Thymus (tissue), 11 donors: ENCODE measurements around the gene TMEM45B. TPM values are rescaled to one million over a fixed set of nuclear protein-coding genes. Genes with fewer than 3 reads are reported as not detected.
A peak's percentile ranks its signal among the peaks of the same experiment; 100 is the strongest.
"Not testable (repeated sequence)": the region's sequence is repeated elsewhere in the genome, so short reads cannot be mapped to it uniquely, and the experiment has no call there.

Experiments used
- DNase-seq, 9 donors: peaks; one replicate each; pipeline ENCODE4 v3.0.0-alpha.2; 2013; ENCODE audit warnings: low spot score in 9 of 9, low read depth in 6 of 9, missing footprints in 1 of 9
- H3K27ac ChIP-seq, 2 donors: one replicate each; pipeline ENCODE4 v1.5.1; 2013; ENCODE audit warnings: control low read depth in 1 of 2, low read depth in 1 of 2, low read length in 1 of 2, mild to moderate bottlenecking in 1 of 2, moderate library complexity in 1 of 2
- H3K27me3 ChIP-seq, 2 donors: one replicate each; pipeline ENCODE4 v1.5.1; 2013; ENCODE audit warnings: low read length in 1 of 2; ENCODE audit not compliant: control insufficient read depth in 2 of 2, insufficient read depth in 1 of 2
- H3K36me3 ChIP-seq, 2 donors: one replicate each; pipeline ENCODE4 v1.5.1; 2013; ENCODE audit warnings: low read length in 1 of 2, mild to moderate bottlenecking in 1 of 2, moderate library complexity in 1 of 2; ENCODE audit not compliant: control insufficient read depth in 2 of 2, insufficient read depth in 2 of 2
- H3K4me1 ChIP-seq, 2 donors: one replicate each; pipeline ENCODE4 v1.5.1; 2013; ENCODE audit warnings: low read length in 2 of 2; ENCODE audit not compliant: control insufficient read depth in 2 of 2, insufficient read depth in 2 of 2
- H3K4me3 ChIP-seq, 2 donors: one replicate each; pipeline ENCODE4 v1.5.1; 2013; ENCODE audit warnings: low read length in 2 of 2, control low read depth in 1 of 2, mild to moderate bottlenecking in 1 of 2
- H3K9me3 ChIP-seq, 2 donors: one replicate each; pipeline ENCODE4 v1.5.1; 2013; ENCODE audit warnings: low read length in 1 of 2, mild to moderate bottlenecking in 1 of 2; ENCODE audit not compliant: control insufficient read depth in 2 of 2, insufficient read depth in 1 of 2
- WGBS: extraction: QIAGEN DNeasy Blood & Tissue Kit; methylation state at CpG from one replicate; pipeline ENCODE4 v1.1.7; 2013; 5-methylcytosine and 5-hydroxymethylcytosine counted together
- polyA plus RNA-seq: library from polyadenylated mRNA; stranded (reverse); fragments of 200-250 nt; gene quantifications from one replicate; pipeline ENCODE4 v1.2.3, GENCODE V29; 2013
- total RNA-seq: library from RNA; stranded (reverse); fragments of 120-200 nt; gene quantifications from one replicate; pipeline ENCODE4 v1.2.4, GENCODE V29; 2013
- donor health status: healthy.

The TMEM45B gene
- total and polyA plus RNA-seq, 2 donors: 0.38 to 3.4 TPM

DNA sequence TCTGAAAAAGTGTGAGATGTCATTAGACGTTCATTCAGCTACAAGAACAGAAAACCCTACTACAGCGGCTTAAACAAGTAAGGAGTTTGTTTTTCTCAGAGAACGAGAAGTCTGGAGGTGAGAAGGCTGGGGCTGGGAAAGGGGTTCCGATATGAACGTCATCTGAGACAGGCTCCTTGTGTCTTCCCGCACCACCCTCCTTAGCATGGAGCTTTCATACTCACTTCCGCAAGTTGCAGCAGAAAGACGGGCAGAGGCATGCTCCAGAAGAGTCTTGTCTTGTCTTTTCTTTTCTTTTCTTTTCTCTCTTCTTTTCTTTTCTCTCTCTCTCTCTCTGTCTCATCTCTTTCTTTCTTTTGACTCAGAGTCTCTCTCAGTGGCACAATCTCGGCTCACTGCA is 3.6 kb downstream of the TMEM45B start:
- Histone ChIP-seq H3K27me3 (peaks cover 15 to 26% of the 10 kb centered on the region in 2 donors), H3K36me3 (no peaks in the 10 kb centered on the region), H3K4me1 (no peaks in the 10 kb centered on the region), H3K27ac (no peak overlapping the region), H3K4me3 (no peak overlapping the region), H3K9me3 (peaks cover 0 to 6% of the 10 kb centered on the region in 2 donors)
- no peak for DNase-seq
- 73% methylated on average over 9 of the region's 9 CpGs for whole genome bisulfite sequencing

GRCh38 chr11:129820228-129820627 is 4.6 kb downstream of the TMEM45B start:
- WGBS: 97% methylated on average over 6 of the region's 6 CpGs
- peaks cover 15 to 17% of the 10 kb centered on the region in 2 donors for H3K27me3 ChIP-seq
- not testable (repeated sequence) for DNase-seq, H3K36me3 ChIP-seq, H3K27ac ChIP-seq, H3K9me3 ChIP-seq, H3K4me1 ChIP-seq, H3K4me3 ChIP-seq

DNA sequence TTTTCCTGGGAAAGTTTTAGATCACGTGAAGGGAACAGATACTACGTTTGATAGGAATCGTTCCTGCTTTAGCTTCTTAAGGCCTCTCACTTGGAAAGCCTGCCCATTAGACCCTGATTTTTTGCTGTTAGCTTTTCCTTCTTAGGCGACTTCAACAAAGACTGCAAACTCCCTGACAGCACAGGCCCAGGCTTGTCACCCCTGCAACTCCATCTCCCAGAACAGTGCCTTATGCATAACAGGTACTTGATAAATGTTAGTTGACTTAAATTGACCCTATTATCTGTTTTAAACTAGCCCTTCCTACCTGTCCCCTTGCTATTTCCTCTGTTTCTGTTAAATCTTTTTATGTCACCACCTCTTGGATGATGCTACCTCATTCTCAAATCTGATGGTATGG is 7.6 kb downstream of the TMEM45B start:
- not testable (repeated sequence) for H3K27ac ChIP-seq, H3K4me3 ChIP-seq, H3K9me3 ChIP-seq, H3K4me1 ChIP-seq, DNase-seq, H3K36me3 ChIP-seq, H3K27me3 ChIP-seq
- 97% methylated on average over 4 of the region's 4 CpGs for WGBS

- not testable (repeated sequence) for H3K9me3 ChIP-seq, H3K4me1 ChIP-seq, H3K36me3 ChIP-seq, H3K4me3 ChIP-seq, H3K27ac ChIP-seq, DNase-seq, H3K27me3 ChIP-seq
- 97% methylated on average over 3 of the region's 3 CpGs for WGBS
Measured at GRCh38 chr11:129823799-129824198, 8.2 kb downstream of the TMEM45B start.

GRCh38 chr11:129825380-129825779 is 9.7 kb downstream of the TMEM45B start:
- H3K4me1 ChIP-seq: no peaks in the 10 kb centered on the region
- no peaks in the 10 kb centered on the region for H3K36me3 ChIP-seq
- DNase-seq: no peak
- H3K27me3 ChIP-seq: no peaks in the 10 kb centered on the region
- H3K4me3 ChIP-seq: no peak overlapping the region
- no peaks in the 10 kb centered on the region for H3K9me3 ChIP-seq
- 93% methylated on average over 4 of the region's 4 CpGs for WGBS
- H3K27ac ChIP-seq: no peak overlapping the region

DNA sequence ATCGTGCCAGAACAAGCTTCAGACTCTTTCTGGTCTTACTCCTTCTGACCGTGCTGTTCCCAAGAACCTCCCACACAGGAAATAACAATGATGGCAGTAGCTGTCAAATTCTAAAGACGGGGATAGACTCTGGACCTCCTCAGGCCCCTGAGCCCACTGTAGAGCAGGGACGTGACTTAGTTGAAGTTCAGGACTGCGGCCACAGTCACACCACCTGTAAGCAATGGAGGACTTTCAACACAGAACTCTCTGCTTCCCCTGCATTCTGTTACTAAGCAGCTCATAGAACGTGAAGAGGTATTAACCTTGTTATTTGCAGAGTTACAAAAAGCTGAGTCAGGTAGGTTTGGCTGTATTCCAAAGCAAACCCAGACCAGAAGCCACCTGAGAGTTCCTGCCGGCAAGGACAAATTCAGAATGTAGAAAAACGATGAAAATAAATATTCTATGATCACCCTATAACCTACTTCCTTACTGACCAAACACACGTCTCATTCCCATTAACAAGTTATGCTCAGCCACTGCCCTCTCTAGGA is 12.7 kb downstream of the TMEM45B start:
- Histone ChIP-seq H3K27ac (peak overlapping the region; percentile 26 to 52), H3K27me3 (no peaks in the 10 kb centered on the region), H3K9me3 (no peaks in the 10 kb centered on the region), H3K4me1 (no peaks in the 10 kb centered on the region), H3K36me3 (no peaks in the 10 kb centered on the region), H3K4me3 (no peak overlapping the region)
- 4% methylated on average over 9 of the region's 9 CpGs for WGBS
- DNase-seq: no peak

- not testable (repeated sequence) for H3K36me3 ChIP-seq, H3K4me1 ChIP-seq, DNase-seq, H3K4me3 ChIP-seq, H3K27me3 ChIP-seq, H3K9me3 ChIP-seq, H3K27ac ChIP-seq
Measured at GRCh38 chr11:129829497-129829896, 13.8 kb downstream of the TMEM45B start.

DNA sequence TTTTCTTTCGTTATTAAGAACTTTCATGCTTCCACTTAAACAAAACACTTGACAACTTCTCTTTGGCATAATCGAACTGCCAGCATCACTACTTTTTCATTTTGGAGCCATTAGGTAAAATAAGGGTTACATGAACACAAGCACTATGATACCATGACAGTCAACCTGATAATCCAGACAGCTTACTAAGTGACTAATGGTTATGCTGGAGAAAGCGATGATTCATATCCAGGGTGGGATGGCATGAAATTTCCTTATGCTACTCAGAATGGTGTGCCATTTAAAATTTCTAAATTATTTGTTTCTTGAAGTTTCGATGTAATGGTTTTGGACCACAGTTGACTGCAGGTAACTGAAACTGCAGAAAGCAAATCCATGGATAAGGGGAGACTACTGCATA is 15.6 kb downstream of the TMEM45B start:
- H3K36me3 ChIP-seq, DNase-seq: not testable (repeated sequence)
- WGBS: 95% methylated on average over 4 of the region's 4 CpGs

GRCh38 chr11:129833260-129833659 is 17.6 kb downstream of the TMEM45B start:
- not testable (repeated sequence) for H3K27ac ChIP-seq, H3K36me3 ChIP-seq, H3K9me3 ChIP-seq, H3K4me3 ChIP-seq, DNase-seq, H3K27me3 ChIP-seq, H3K4me1 ChIP-seq
- 88% methylated on average over 6 of the region's 6 CpGs for whole genome bisulfite sequencing

More for the DNA sequence above, 15.6 kb downstream of the TMEM45B start:
- H3K4me1 ChIP-seq, H3K4me3 ChIP-seq, H3K27ac ChIP-seq, H3K9me3 ChIP-seq, H3K27me3 ChIP-seq: not testable (repeated sequence)

GRCh38 chr11:129836423-129836891 is 20.8 kb downstream of the TMEM45B start:
- not testable (repeated sequence) for H3K9me3 ChIP-seq, H3K27ac ChIP-seq, H3K4me1 ChIP-seq, H3K4me3 ChIP-seq, H3K27me3 ChIP-seq, DNase-seq, H3K36me3 ChIP-seq
- 96% methylated on average over 1 of the region's 1 CpG for WGBS
